Measurements from ENCODE around the gene CDKAL1.
"Not testable (repeated sequence)": the region's sequence is repeated elsewhere in the genome, so short reads cannot be mapped to it uniquely, and the experiment has no call there.

CDKAL1 gene

DNA sequence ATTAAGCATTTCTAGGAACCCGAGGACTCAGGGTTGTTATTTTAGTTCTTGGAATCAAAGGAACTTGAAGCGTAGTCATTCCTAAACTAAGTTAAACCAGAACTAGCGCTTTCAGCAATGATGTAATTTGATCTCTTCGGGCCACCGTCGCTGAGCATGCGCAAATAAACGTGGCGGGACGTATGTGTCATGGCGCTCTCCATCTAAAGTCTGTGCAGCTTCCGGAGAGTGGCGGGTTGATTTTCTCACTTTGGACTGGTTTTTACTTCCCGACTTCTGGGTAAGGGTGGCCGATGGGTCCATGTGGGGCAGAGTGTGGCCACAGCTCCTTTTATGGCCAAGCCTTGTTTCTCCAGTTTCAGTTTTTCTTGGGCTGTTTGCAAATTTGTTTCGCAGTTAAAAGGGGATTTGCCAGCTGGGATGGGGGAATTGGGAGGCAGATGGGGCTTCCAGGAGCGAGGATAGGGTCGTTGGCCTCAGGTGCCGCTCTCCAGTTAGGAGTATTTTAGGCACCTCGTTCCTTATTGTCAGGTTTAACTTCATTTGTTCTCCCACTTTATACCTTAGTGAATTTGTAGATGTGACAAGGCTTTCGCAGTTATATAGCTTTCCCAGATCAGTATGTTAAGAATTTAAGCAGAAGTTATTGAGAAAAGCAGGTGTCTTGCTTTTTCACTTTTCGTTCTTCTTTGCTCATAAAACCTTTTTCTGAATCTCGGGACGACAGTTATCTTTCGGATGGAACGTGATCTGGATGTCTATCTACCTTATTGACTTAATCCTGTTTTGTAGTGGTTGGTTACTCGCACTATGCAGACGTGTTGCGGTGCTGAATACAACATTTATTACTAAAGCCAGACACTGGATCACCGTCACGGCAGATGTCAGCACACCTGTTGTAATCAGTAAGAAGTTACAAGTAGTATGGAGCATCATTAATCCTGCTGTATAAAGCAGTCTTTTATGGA lies at the start of gene CDKAL1:
CDKAL1 (plus strand) TSS at position 163 of the 968 bp plus-strand sequence. CDS start 11,894 bp downstream, outside the sequence.
- DNase-seq: peak; percentile 92 to 93

DNA sequence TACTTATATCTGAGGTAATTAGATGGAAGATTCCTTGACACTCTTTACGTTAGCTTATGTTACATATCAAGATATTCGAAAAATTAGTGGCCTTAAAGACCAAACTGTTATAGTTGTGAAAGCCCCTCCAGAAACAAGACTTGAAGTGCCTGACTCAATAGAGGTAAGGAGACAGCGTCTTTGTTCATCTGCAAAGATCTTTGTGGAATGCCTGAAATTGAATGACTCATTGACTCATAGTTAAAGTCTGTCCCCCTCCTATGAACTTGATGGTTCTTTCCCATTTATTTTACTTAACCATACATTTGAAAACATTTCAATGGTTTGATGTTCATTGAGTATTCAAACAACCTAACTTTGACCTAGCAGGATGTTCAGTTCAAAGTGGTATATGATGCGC lies 47.6 kb upstream of the CDKAL1 start:
- no peak for DNase-seq

DNA sequence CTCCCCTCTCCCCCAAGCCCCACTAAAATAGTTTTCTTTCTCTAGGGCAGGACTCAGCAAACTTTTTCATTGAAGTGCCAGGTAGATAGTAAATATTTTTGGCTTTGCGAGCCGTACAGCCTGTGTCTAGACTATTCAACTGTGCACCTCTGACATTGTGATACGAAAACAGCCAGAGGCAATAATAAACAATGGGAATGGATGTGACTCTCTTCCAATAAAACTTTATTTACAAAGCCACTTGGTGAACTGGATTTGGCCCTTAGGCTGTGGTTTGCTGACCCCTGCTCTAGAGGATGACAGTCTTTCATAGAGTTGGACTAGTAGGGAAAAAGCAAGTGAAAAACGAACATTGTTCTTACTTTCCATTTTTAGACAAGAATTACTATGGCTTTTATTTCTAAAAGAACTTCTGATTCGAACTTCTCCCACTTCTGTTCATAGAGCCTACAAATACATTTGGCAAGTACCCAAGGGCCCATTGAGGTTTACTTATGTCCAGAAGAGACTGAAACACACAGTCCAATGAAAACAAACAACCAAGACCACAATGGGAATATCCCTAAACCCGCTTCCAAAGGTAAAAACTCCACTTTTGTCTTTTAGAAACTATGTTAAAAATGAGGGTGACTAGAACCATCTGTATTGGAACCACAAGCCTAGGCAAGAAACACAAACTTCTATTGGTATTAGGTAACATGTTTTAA lies 46.4 kb upstream of the CDKAL1 start:
- no peak for DNase-seq

DNA sequence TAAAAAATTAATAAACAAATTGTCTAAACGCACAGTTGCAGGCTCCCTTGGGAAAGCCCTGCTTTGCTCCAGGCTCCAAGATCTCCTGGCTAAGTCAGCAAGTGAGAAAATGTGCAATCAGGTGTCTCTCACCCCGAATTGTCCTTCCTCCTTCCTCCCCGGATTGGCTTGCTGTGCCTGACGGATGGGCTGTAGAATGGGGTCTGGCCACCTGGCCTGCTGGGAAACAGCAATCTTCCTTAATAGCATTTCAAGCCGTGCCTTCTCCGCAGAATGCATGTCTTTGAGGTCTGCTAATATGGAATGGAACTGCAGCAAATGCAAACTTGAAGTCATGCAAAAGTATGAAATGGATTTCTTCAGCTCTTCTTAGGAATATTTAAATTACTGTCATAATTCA lies 43.7 kb upstream of the CDKAL1 start:
- DNase-seq: no peak

DNA sequence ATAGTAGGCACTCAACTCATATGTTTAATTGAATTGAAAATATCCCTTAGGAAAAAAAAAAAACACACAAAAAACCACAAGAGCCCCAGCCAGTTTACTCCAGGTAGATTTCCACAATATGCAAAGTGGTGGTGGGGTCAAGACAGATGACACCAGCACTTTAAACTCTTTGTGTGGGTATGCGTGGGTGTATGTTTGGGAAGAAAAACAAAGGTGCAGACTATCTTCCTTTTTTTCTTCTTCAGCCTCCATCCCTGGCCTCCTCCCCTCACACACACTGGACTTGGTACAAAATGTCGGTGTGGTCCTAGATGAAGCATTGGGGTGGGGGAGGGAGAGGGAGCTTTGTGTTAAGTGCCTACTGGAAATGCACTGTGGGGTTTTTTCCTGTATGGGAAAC lies 42.2 kb upstream of the CDKAL1 start:
- no peak for DNase-seq

DNA sequence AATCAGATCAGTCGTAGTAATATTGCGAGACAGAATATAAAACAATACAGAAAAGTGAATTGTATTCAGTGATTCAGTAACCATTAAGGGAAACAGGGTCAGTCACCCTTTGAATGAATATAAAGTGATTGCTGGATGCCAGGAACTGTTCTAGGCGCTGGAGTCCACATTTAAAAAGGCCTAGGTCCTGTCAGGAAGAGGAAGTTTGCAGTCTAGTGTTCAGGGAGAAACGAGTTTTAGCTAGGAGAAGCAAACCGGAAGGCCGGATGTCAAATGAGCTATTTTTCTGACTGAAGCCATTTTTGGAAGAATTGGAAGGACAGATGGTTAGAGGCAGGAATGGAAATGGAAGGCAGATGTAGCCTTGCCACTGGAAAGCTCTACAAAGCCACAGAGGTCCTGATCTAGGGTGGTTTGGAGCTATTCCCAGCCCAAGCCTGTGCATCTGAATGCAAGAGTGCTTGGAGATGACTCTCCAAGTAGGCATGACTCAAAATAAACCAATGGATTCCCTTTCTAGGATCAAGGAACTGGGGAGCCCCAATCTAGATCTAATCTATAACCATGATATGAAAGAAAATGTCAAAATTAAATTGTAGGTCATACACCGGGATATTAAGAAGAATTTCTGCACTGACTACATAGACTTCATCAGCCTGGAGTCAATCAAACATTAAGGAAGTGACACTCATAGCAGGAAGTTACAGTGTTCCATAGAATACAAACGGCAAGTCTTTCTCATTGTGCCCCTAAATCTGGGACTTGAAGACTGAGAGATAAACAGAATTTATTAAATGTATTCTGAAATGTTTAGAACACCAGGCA lies 36.8 kb upstream of the CDKAL1 start:
- DNase-seq: no peak

DNA sequence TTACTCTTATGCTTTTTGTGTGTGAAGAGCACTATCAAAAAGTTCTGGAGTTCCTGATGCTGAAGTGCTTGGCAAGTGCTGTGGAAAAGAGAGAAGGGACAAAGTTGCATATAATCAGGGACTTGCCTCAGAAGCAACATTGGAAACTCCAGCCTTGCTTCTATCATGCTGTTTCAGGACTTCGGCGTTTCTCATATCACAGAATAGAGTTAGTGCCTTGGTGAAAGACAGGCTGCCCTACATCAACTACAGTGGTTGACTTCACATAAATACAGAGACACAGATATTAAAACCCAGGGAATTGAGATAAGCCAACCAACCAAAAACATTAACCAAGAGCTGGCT lies 36.2 kb upstream of the CDKAL1 start:
- peak in 1 of 2 donors; percentile 11 for DNase-seq

DNA sequence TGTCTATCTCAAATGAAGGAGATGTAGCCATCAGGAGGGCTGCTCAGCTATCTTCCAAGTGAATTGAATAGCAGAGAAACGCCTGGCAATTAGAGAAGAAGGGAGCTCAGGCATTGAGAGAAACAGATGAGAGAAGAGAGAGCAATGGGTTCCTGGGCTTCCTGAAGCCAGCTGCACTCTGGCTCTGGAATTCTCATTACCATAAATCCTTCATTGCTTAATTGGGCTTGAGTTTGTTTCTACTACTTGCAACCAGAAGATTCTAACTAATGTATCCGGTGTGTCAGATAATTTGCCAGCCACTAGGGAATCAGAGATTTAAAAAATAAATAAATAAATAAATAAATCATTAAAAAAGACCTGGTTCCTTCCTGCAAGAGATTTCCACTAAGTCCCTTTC lies 25.0 kb upstream of the CDKAL1 start:
- no peak for DNase-seq

DNA sequence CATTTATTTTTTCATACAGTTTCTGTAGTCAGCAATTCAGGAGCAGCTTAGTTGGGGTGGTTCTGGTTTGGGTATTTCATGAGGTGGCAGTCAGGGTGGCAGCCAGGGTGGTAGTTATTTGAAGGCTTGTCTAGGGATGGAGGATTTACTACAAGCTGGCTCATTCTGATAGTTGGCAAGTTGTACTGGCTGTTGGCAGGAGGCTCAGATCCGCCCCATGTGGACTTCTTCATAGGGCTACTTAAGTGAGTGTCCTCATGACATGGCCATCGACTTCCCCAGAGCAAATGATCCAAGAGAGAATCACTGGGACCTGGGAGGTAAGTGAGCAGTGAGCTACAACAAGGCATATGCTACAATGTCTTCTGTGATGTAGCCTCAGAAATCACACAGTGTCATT lies 22.4 kb upstream of the CDKAL1 start:
- no peak for DNase-seq

DNA sequence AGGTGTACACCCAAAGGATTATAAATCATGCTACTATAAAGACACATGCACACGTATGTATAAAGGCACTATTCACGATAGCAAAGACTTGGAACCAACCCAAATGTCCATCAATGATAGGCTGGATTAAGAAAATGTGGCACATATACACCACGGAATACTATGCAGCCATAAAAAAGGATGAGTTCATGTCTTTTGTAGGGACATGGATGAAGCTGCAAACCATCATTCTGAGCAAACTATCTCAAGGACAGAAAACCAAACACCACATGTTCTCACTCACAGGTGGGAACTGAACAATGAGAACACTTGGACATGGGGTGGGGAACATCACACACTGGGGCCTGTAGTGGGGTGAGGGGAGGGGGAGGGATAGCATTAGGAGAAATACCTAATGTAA lies 9.0 kb upstream of the CDKAL1 start:
- not testable (repeated sequence) for DNase-seq

DNA sequence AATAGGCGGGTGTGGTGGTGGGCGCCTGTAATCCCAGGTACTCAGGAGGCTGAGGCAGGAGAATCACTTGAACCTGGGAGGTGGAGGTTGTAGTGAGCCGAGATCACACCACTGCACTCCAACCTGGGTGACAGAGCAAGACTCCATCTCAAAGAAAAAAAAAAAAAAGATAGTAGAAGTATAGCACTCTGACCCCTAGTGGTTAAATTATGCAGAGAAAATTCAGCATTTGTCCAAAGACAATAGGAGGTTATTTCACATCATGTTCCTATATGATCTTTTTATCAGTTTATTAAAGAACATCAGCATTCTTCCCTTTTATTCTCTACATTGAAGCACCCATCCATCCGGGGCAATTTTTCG lies 5.2 kb upstream of the CDKAL1 start:
- peak in 1 of 2 donors; percentile 70 for DNase-seq

DNA sequence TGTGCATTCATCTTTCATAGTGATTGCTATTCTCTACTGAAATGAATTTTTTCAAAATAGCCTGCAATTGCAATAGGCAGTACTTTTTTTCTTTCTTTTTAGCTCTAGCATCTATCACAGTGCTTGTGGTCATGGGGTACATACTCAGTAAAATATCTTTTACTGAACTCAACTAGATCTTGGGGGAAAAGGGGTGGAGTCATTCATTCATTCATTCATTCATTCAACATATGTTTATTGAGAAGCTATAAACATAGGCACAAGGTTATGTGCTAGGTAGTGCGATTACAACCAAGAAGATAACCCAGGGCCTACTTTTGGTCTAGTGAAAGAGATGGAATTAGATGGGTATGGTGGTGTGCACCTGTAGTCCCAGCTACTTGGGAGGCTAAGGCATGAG lies 1.4 kb upstream of the CDKAL1 start:
- DNase-seq: no peak

DNA sequence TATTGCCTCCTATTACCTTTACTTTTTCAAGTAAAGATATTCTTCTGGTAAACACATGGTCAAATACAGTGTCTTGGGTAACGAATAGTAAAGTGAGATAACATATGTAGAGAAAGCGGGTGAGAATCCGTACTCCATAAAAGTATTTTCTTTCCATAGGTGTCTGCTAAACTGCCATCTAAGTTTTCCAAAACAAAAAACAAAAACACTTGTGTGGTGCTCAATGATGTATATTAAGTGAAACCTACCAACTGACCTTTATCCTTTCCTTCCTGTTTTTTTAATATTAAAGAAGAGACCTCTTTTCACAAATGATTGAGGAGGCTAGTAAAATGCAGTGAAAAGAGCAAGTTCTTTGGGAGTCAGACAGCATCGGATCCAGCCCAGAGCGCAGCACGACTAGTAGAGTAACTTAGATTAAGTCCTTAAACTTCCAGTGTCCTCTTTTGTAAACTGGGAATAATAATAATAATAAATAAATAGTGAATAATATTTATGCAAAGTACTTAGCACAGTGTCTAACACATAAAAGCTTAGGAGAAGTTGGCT lies 437 bp upstream of the CDKAL1 start:
- no peak for DNase-seq

DNA sequence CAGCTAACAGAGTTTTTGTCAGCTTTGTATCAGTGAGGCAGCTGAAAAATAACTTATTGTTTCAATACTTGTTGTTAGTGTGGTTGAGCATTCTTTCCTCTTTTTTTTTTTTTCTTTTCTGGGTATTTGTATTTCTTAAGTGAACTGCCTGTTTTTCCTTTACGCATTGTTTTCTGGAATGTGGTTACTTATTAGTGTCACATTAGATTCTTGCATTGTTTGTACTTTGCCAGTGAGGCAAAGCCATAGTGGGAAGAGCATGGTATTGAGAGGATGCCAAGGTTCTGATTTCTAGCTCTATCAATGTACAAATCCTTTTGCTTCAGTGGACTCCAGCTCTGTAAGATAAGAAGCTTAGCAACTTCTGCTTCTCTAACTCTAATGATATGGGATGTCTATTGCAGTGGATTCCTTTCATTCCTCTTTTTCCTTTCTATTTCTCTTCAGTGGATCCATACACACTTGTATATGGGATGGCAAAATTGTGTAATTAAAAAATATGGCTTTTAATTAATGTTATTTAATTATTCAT lies 3.9 kb downstream of the CDKAL1 start:
- no peak for DNase-seq

DNA sequence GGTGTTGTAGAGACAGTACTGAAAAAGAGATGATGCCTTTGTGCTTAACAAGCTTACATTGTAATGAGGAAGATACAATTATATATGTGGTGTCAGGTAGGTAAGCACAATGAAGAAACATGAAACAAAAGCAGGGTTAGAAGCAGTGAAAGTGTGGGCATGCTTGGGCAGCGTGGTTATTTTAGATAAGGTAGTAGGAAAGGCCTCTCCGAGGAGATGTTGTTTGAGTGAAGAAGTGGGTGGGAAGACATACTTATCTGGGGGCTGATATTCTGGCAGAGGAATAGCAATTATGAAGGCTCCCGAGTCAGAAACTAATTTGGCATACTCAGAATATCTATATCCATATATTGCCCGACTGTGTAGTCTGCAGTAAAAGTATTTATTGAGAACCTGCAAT lies 4.7 kb downstream of the CDKAL1 start:
- DNase-seq: no peak

DNA sequence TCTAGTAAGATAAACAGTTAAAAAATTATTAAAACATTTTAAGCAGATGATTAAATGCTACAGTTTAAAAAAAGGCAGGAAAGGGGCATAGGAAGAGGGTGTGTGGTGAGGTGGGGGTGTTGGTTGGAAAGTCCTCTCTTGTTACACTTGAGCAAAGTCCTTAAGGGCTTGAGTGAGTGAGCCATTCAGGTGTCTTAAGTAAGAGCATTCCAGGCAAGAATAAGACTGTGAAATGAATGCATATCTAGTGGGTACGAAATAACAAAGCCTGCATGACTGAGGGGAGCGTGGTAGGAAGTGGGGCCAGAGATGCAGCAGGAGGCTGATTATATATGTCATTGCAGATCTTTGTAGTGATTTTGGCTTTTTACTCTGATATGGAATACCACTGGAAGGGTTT lies 5.1 kb downstream of the CDKAL1 start:
- no peak for DNase-seq

DNA sequence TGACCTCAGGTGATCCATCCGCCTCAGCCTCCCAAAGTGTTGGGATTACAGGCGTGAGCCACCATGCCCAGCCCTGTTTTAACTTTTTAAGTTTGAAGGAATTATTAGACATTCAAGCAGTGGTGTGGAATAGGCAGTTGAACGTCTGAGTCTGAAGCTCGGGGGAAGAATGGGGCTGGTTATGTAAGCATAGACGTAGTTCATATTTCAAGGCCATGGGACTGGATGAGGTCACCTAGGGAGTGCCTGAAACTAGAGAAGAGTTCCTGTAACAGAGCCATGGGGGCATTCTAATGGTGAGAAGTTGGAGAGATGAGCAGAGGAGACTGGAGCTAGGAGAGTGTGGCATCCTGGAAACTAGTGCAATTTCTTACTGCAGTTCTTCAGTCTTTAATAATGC lies 6.4 kb downstream of the CDKAL1 start:
- no peak for DNase-seq

DNA sequence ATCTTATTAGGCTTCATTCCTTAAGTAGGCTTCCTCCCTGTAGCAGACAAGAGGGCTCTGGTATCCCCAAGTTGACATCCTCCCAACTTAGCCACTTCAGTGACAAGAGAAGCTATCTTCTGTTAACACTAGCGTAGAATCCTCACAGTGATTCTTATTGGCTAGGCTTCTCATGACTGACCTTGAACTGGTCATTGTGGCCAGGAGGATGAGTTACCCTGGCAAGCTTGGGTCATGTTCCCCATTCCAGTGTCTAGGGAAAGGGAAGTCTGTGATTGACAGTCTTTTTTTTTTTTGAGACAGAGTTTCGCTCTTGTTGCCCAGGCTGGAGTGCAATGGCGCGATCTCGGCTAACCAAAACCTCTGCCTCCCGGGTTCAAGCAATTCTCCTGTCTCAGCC lies 7.1 kb downstream of the CDKAL1 start:
- DNase-seq: no peak

DNA sequence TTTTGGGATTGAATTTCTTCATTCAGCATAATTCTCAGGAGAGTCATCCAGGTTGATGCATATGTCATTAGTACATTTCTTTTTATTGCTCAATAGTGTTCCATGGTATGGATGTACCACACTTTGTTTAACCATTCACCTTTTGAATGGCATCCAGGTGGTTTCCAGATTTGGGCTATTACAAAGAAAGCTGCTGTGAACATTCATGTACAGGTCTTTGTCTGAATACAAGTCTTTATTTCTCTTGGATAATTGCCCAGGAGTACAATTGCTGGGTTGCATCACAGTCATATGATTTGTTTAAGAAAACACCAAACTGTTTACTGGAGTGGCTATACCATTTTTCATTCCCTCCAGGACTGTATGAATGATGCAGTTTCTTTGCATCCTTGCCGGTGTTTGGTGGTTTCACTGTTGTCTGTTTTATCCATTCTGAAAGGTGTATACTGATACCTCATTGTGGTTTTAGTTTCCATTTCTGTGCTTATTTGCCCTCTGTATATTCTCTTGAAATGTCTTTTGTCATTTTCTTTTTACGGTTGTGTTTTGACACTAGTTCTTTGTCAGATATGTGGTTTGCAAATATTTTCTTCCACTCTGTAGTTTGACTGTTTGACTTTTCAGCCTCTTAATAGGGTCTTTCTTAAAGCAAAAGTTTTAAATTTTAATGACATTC lies 8.8 kb downstream of the CDKAL1 start:
- DNase-seq: no peak

DNA sequence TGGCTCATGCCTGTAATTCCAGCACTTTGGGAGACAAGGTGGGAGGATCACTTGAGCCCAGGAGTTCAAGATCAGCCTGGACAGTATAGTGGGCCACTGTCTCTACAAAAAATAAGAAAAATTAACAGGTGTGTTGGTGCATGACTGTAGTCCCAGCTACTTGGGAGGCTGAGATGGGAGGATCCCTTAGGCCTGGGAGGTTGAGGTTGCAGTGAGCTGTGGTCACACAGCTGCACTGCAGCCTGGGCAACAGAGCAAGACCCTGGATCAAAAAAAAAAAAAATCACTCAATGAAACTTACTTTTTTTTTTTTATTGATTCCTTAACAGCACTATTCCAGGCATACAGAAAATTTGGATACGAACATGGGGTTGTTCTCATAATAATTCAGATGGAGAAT lies 14.0 kb downstream of the CDKAL1 start:
- no peak for DNase-seq

DNA sequence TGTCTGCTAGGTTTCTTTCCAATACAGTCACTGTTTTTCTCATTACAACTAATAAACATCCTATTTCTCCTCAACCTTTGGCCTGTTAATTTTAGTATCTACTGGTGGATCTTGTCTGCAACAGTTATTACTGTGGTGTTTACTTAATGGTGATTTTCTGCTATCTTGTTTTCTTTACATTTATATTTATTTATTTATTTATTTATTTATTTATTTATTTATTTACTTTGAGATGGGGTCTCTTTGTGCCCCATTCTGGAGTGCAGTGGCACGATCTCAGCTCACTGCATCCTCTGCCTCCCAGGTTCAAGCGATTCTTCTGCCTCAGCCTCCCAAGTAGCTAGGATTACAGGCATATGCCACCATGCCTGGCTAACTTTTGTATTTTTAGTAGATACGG lies 15.1 kb downstream of the CDKAL1 start:
- DNase-seq: not testable (repeated sequence)

DNA sequence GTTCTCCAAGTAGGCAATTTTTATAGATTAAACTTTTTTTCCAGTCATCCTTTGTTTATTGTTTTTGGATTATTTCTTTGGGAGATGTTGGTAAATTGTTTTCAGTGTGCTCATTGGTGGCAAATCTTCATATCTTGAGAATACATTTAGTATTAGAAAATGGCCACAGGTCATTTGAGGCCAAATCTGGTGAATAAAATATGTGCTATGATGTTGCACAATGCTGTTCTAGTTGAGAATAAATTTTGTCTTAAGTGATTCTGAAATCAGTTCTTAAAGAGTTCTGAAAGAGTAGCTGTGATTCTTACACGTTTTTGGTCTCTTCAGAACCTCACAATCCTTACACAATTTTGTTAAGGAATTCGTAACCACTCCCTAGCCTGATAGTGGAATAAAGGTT lies 20.1 kb downstream of the CDKAL1 start:
- DNase-seq: no peak

All from CD4-positive, alpha-beta T cell treated with Interleukin-4 for 1 hour (primary cell).